Measurements from ENCODE around the gene DNAJB8. TPM values are rescaled to one million over a fixed set of nuclear protein-coding genes. Genes with fewer than 3 reads are reported as not detected.

DNAJB8 gene
- total RNA-seq, 1 experiment from 2014 or later, result not detected

DNA sequence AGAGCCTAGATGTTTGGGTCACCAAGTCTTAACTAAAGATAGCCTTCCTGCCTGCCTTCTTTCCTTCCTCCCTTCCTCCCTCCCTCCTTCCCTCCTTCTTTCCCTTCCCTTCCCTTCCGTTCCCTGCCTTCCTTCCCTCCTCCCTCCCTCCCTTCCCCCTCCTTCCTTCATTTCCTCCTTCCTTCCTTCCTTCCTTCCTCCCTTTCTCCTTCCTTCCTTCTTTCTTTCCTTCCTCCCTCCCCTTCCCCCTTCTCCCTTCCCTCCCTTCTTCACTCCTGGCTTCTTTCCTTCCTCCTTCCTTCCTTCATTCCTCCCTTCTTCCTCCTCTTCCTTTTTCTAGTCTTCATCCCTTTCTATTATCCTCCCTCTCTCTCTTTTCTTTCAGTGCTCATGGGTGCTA is 2.0 kb downstream of the DNAJB8 start:
- TF ChIP-seq CTCF (conservative IDR thresholded peaks at IDR 0.05), result no peak
- no peak overlapping the region for H2BK20ac ChIP-seq (ENCODE audit: low read depth, low read length, poor library complexity, severe bottlenecking)
- H3K9ac ChIP-seq (ENCODE audit: extremely low read depth, insufficient read length, low read length), result no peak overlapping the region
- Mint-ChIP-seq H3K27ac (no peak overlapping the region), H3K9me3 (peaks cover 0 to 2% of the 10 kb centered on the region in 2 experiments; a peak in 3 of 5 replicates), H3K27me3 (ENCODE audit: low read depth) (peaks cover 79% of the 10 kb centered on the region), H3K4me1 (peaks cover 6 to 13% of the 10 kb centered on the region in 2 experiments; a peak in 3 of 4 replicates), H3K4me3 (no peak overlapping the region), H3K36me3 (ENCODE audit: insufficient read depth in 1 of 3, low read depth in 3 of 3) (no peaks in the 10 kb centered on the region; a peak in 1 of 7 replicates)
- no peak overlapping the region for H4K8ac ChIP-seq (replicated peaks; ENCODE audit: insufficient read length, low read depth, low read length)
- DNase-seq, result no peak
- H3K27me3 ChIP-seq (ENCODE audit: insufficient read depth, low read length), result no peaks in the 10 kb centered on the region
- no peaks in the 10 kb centered on the region for H4K20me1 ChIP-seq (ENCODE audit: control insufficient read depth, insufficient read depth, insufficient read length)
- H3K9me3 ChIP-seq (ENCODE audit: control insufficient read depth, low read depth, low read length), result no peaks in the 10 kb centered on the region
- H2AK5ac ChIP-seq (ENCODE audit: insufficient read length, low read length), result no peak overlapping the region
- no peak overlapping the region for H3K14ac ChIP-seq (ENCODE audit: insufficient read depth, low read length)
- no peaks in the 10 kb centered on the region for H3K4me1 ChIP-seq (ENCODE audit: insufficient read depth, low read length)
- no peak overlapping the region for H3K23ac ChIP-seq (ENCODE audit: insufficient read length, low read depth, low read length)
- no peaks in the 10 kb centered on the region for H3K79me1 ChIP-seq (ENCODE audit: insufficient read depth, low read depth, low read length, poor library complexity, severe bottlenecking)
- H3T11ph ChIP-seq (ENCODE audit: low read length), result no peak overlapping the region
- no peak overlapping the region for H2BK120ac ChIP-seq (ENCODE audit: low read depth, low read length, poor library complexity, severe bottlenecking)
- no peak overlapping the region for H3K27ac ChIP-seq (ENCODE audit: insufficient read length, low read depth, low read length)
- no peak overlapping the region for H3K18ac ChIP-seq (ENCODE audit: insufficient read length, low read depth, low read length)
- H4K91ac ChIP-seq (ENCODE audit: insufficient read length, low read depth, low read length), result no peak overlapping the region
- no peaks in the 10 kb centered on the region for H3K23me2 ChIP-seq (ENCODE audit: insufficient read length, low read depth, low read length, poor library complexity, severe bottlenecking)
- H2BK15ac ChIP-seq (ENCODE audit: low read depth, low read length), result no peak overlapping the region
- no peak overlapping the region for H2BK5ac ChIP-seq (ENCODE audit: insufficient read length, low read length)
- no peak overlapping the region for H2AFZ ChIP-seq (ENCODE audit: low read length)
- no peaks in the 10 kb centered on the region for H3K79me2 ChIP-seq (ENCODE audit: insufficient read depth, low read length)
- H3K4ac ChIP-seq (ENCODE audit: low read depth, low read length), result no peak overlapping the region
- no peak overlapping the region for H4K5ac ChIP-seq (ENCODE audit: insufficient read length, low read depth, low read length)
- H2BK12ac ChIP-seq (ENCODE audit: insufficient read length, low read depth, low read length), result no peak overlapping the region
- H3K56ac ChIP-seq (ENCODE audit: insufficient read length, low read depth, low read length), result no peak overlapping the region
- no CpG with 5 or more reads among the region's 1 CpG for WGBS (ENCODE audit: extremely low coverage, insufficient read length, low lambda C conversion rate)
- H3K4me2 ChIP-seq (ENCODE audit: insufficient read depth, insufficient read length, low read length), result no peak overlapping the region

Data from H9 (cell line).